SK-N-SH (cell line): ENCODE measurements around the gene TC2N. TPM values are rescaled to one million over a fixed set of nuclear protein-coding genes. Genes with fewer than 3 reads are reported as not detected.

Experiments used
- CTCF ChIA-PET: fragments of 300-600, 350-600 bp; formaldehyde crosslinking; extraction: SDS; loops from one replicate; lab custom pipeline; 2021; lab: Yijun Ruan, JAX
- POLR2A ChIA-PET: fragments of 350-600 bp; sonication (Branson Sonifier 250); formaldehyde crosslinking; extraction: SDS; loops from one replicate; lab custom pipeline; 2020; ENCODE audit warnings: antibody characterized with exemption, inconsistent platforms; lab: Yijun Ruan, JAX
- DNase-seq: peaks from one replicate; pipeline ENCODE4 v3.0.0; 2012
- H2AFZ ChIP-seq: fragments of 200-600 bp; sonication (generic); 2 replicates; pipeline ENCODE4 v1.8.1; 2016; ENCODE audit warnings: antibody characterized with exemption, mild to moderate bottlenecking, low read depth
- H3F3A ChIP-seq: fragments of 200-600 bp; sonication (generic); replicated peaks from 2 replicates; pipeline ENCODE3; 2016; ENCODE audit warnings: antibody characterized with exemption, mild to moderate bottlenecking; ENCODE audit not compliant: insufficient read depth
- H3K27ac ChIP-seq, 2 experiments: fragments of 200-500 bp in 1 of 2; fragments of 200-600 bp in 1 of 2; sonication (Bioruptor generic) in 1 of 2; sonication (generic), shearing (Covaris generic) in 1 of 2; 2 replicates each; pipeline versions ENCODE4 v1.5.1 to v1.6.1; 2014 to 2016; ENCODE audit warnings: low read depth in 2 of 2, inconsistent platforms in 1 of 2, low read length in 1 of 2, mild to moderate bottlenecking in 1 of 2, mixed read lengths in 1 of 2
- H3K27me3 ChIP-seq: fragments of 200-600 bp; sonication (generic), shearing (Covaris generic); 2 replicates; pipeline ENCODE4 v1.6.1; 2016; ENCODE audit warnings: mixed run types; ENCODE audit not compliant: insufficient read depth
- H3K36me3 ChIP-seq, 2 experiments: fragments of 200-500 bp in 1 of 2; fragments of 200-600 bp in 1 of 2; sonication (Bioruptor generic) in 1 of 2; sonication (generic) in 1 of 2; replicated peaks in 1 of 2; 2 replicates each; pipeline versions ENCODE3 to v1.5.1; 2014 to 2016; ENCODE audit warnings: low read length in 1 of 2, mild to moderate bottlenecking in 1 of 2; ENCODE audit not compliant: insufficient read depth in 2 of 2, control insufficient read depth in 1 of 2
- H3K4me1 ChIP-seq, 2 experiments: fragments of 200-500 bp in 1 of 2; fragments of 200-600 bp in 1 of 2; sonication (Bioruptor generic) in 1 of 2; sonication (generic), shearing (Covaris generic) in 1 of 2; 2 replicates each; pipeline versions ENCODE4 v1.5.1 to v1.6.1; 2014 to 2016; ENCODE audit warnings: low read depth in 1 of 2, low read length in 1 of 2, mixed run types in 1 of 2; ENCODE audit not compliant: insufficient read depth in 2 of 2, control insufficient read depth in 1 of 2
- H3K4me2 ChIP-seq: fragments of 200-600 bp; sonication (generic), shearing (Covaris generic); 2 replicates; pipeline ENCODE4 v1.6.1; 2017; ENCODE audit warnings: mixed run types
- H3K4me3 ChIP-seq, 2 experiments: fragments of 200-500 bp in 1 of 2; fragments of 200-600 bp in 1 of 2; sonication (Bioruptor generic) in 1 of 2; sonication (generic), shearing (Covaris generic) in 1 of 2; 2 replicates each; pipeline versions ENCODE4 v1.5.1 to v1.8.1; 2014 to 2016; ENCODE audit warnings: low read depth in 2 of 2, inconsistent platforms in 1 of 2, low read length in 1 of 2, mild to moderate bottlenecking in 1 of 2, mixed read lengths in 1 of 2, moderate library complexity in 1 of 2
- H3K79me2 ChIP-seq: fragments of 200-600 bp; sonication (generic); 2 replicates; pipeline ENCODE4 v1.8.1; 2017; ENCODE audit warnings: mild to moderate bottlenecking; ENCODE audit not compliant: insufficient read depth
- H3K9ac ChIP-seq: fragments of 200-600 bp; sonication (generic); 2 replicates; pipeline ENCODE4 v1.6.1; 2017; ENCODE audit warnings: mixed run types
- H3K9me2 ChIP-seq: fragments of 200-600 bp; sonication (generic); 2 replicates; pipeline ENCODE4 v1.6.1; 2017; ENCODE audit warnings: mixed run types
- H3K9me3 ChIP-seq: fragments of 200-600 bp; sonication (generic); 2 replicates; pipeline ENCODE4 v1.6.1; 2017; ENCODE audit warnings: mixed run types, mild to moderate bottlenecking, moderate library complexity
- H4K20me1 ChIP-seq: fragments of 200-600 bp; sonication (generic); 2 replicates; pipeline ENCODE4 v1.6.1; 2017; ENCODE audit warnings: mild to moderate bottlenecking, mixed run types; ENCODE audit not compliant: insufficient read depth
- CHD2 ChIP-seq: fragments of 150-350 bp; IDR thresholded peaks from 2 replicates; pipeline ENCODE4 v1.6.1; 2018; ENCODE audit warnings: low read length; ENCODE audit not compliant: partially characterized antibody
- ELF1 ChIP-seq: IDR thresholded peaks from 2 replicates; pipeline ENCODE4 v1.4.0; 2012
- EZH2phosphoT487 ChIP-seq: fragments of 200-600 bp; sonication (generic); IDR thresholded peaks from 2 replicates; pipeline ENCODE4 v1.6.1; 2017; ENCODE audit warnings: low read depth, mixed run types, mild to moderate bottlenecking, antibody characterized with exemption, moderate library complexity, borderline replicate concordance
- FOXM1 ChIP-seq: IDR thresholded peaks from 2 replicates; pipeline ENCODE4 v1.4.0; 2012; ENCODE audit warnings: low read depth, mild to moderate bottlenecking
- GATA2 ChIP-seq: sonication (generic); formaldehyde crosslinking; IDR thresholded peaks from 2 replicates; pipeline ENCODE4 v1.5.0; 2020; ENCODE audit warnings: mild to moderate bottlenecking, missing genetic modification reagents
- IRF3 ChIP-seq: fragments of 150-350 bp; IDR thresholded peaks from 2 replicates; pipeline ENCODE4 v1.6.1; 2016; ENCODE audit warnings: mild to moderate bottlenecking, low read depth, low read length
- JUND ChIP-seq: IDR thresholded peaks from 2 replicates; pipeline ENCODE4 v1.4.0; 2012
- MEF2A ChIP-seq: IDR thresholded peaks from 2 replicates; pipeline ENCODE4 v1.4.0; 2012; ENCODE audit warnings: low read depth, borderline replicate concordance
- MXI1 ChIP-seq: IDR thresholded peaks from 2 replicates; pipeline ENCODE4 v1.6.1; 2012; ENCODE audit warnings: mild to moderate bottlenecking, low read depth, low read length, improper control_type of control experiment
- NRF1 ChIP-seq: IDR thresholded peaks from 2 replicates; pipeline ENCODE4 v1.6.1; 2012; ENCODE audit warnings: low read depth, mild to moderate bottlenecking, low read length
- POLR2AphosphoS5 ChIP-seq: IDR thresholded peaks from 2 replicates; pipeline ENCODE4 v1.6.1; 2012; ENCODE audit warnings: low read depth, low read length
- REST ChIP-seq: IDR thresholded peaks from 2 replicates; pipeline ENCODE4 v1.6.1; 2012; ENCODE audit warnings: mild to moderate bottlenecking, low read depth, low read length, moderate library complexity
- RXRA ChIP-seq: IDR thresholded peaks from 2 replicates; pipeline ENCODE4 v1.4.0; 2012; ENCODE audit warnings: low read depth, mild to moderate bottlenecking, borderline replicate concordance
- SIN3A ChIP-seq: IDR thresholded peaks from 2 replicates; pipeline ENCODE4 v1.6.1; 2012; ENCODE audit warnings: low read depth, mild to moderate bottlenecking, low read length, moderate library complexity, borderline replicate concordance
- SMC3 ChIP-seq: IDR thresholded peaks from 2 replicates; pipeline ENCODE4 v1.6.1; 2012; ENCODE audit warnings: low read depth, low read length, improper control_type of control experiment
- TAF1 ChIP-seq: IDR thresholded peaks from 2 replicates; pipeline ENCODE4 v1.6.1; 2012; ENCODE audit warnings: low read depth, mild to moderate bottlenecking, low read length, moderate library complexity, borderline replicate concordance
- TEAD4 ChIP-seq: IDR thresholded peaks from 2 replicates; pipeline ENCODE4 v1.4.0; 2012; ENCODE audit warnings: mild to moderate bottlenecking, borderline replicate concordance; ENCODE audit not compliant: insufficient read depth
- USF1 ChIP-seq: IDR thresholded peaks from 2 replicates; pipeline ENCODE4 v1.4.0; 2012; ENCODE audit warnings: low read depth, borderline replicate concordance
- ZBTB33 ChIP-seq: IDR thresholded peaks from 2 replicates; pipeline ENCODE4 v1.4.0; 2012; ENCODE audit warnings: low read depth, borderline replicate concordance
- WGBS: methylation state at CpG from one replicate; pipeline ENCODE4 v1.1.6; 2017; ENCODE audit warnings: low lambda C conversion rate; 5-methylcytosine and 5-hydroxymethylcytosine counted together
- polyA plus RNA-seq, 3 experiments: library from polyadenylated mRNA; depleted of rRNA; stranded (reverse); fragments of >200 nt; gene quantifications; 2 replicates each; pipeline ENCODE4 v1.2.3, GENCODE V29; 2012

TC2N gene
- polyA plus RNA-seq, 1 of the 3 experiments (the other 2 are of a cell fraction) = not detected

GRCh38 chr14:91870001-91870400 is 2.7 kb upstream of the TC2N start (continued):
- no peak for TF ChIP-seq ZBTB33
- TF ChIP-seq NRF1 = no peak
- TF ChIP-seq TAF1 = no peak
- TF ChIP-seq IRF3 = no peak
- TF ChIP-seq REST = no peak
- TF ChIP-seq FOXM1 = no peak
- no peak for TF ChIP-seq CHD2
- TF ChIP-seq POLR2AphosphoS5 = no peak
- TF ChIP-seq ELF1 = no peak
- no peak for TF ChIP-seq USF1

GRCh38 chr14:91869556-91869955 is 2.2 kb upstream of the TC2N start:
- DNase-seq = no peak
- CTCF ChIA-PET = no interaction called here

More at GRCh38 chr14:91869556-91869955, 2.2 kb upstream of the TC2N start:
- Histone ChIP-seq H3K36me3 (peaks cover 15 to 59% of the 10 kb centered on the region in 2 experiments), H3K4me1 (no peaks in the 10 kb centered on the region), H2AFZ (no peak overlapping the region), H3F3A (no peaks in the 10 kb centered on the region), H3K79me2 (no peaks in the 10 kb centered on the region), H3K9me3 (no peaks in the 10 kb centered on the region), H3K4me2 (no peak overlapping the region), H3K9me2 (no peaks in the 10 kb centered on the region)
- WGBS = 74% methylated on average over 8 of the region's 8 CpGs
- TF ChIP-seq SIN3A = no peak
- no peak for TF ChIP-seq REST
- no peak for TF ChIP-seq CHD2
- TF ChIP-seq RXRA = no peak
- TF ChIP-seq TEAD4 = no peak
- TF ChIP-seq NRF1 = no peak
- no peak for TF ChIP-seq POLR2AphosphoS5
- TF ChIP-seq MEF2A = no peak
- no peak for TF ChIP-seq EZH2phosphoT487
- no peak for TF ChIP-seq GATA2
- TF ChIP-seq SMC3 = no peak
- TF ChIP-seq MXI1 = no peak
- TF ChIP-seq USF1 = no peak
- TF ChIP-seq JUND = no peak
- TF ChIP-seq, all 33 proteins: peak for 0
- no peaks in the 10 kb centered on the region for H3K27me3 ChIP-seq
- POLR2A ChIA-PET = interaction anchor here (0.6 kb wide), 1 partner anchor 380 kb away, joined by 3 read pairs; no protein-coding TSS in a partner anchor
- no peak overlapping the region for H3K27ac ChIP-seq
- H3K9ac ChIP-seq = no peak overlapping the region
- no peaks in the 10 kb centered on the region for H4K20me1 ChIP-seq
- H3K4me3 ChIP-seq = no peak overlapping the region
